ENCODE data around the gene ZBTB5.

- TF ChIP-seq, protein P1, sequence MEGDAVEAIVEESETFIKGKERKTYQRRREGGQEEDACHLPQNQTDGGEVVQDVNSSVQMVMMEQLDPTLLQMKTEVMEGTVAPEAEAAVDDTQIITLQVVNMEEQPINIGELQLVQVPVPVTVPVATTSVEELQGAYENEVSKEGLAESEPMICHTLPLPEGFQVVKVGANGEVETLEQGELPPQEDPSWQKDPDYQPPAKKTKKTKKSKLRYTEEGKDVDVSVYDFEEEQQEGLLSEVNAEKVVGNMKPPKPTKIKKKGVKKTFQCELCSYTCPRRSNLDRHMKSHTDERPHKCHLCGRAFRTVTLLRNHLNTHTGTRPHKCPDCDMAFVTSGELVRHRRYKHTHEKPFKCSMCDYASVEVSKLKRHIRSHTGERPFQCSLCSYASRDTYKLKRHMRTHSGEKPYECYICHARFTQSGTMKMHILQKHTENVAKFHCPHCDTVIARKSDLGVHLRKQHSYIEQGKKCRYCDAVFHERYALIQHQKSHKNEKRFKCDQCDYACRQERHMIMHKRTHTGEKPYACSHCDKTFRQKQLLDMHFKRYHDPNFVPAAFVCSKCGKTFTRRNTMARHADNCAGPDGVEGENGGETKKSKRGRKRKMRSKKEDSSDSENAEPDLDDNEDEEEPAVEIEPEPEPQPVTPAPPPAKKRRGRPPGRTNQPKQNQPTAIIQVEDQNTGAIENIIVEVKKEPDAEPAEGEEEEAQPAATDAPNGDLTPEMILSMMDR (conservative IDR thresholded peaks at IDR 0.05; ENCODE audit: low read depth, low read length), result no peak
- TF ChIP-seq EZH2 (IDR thresholded peaks at IDR 0.05; ENCODE audit: low read length, unreplicated experiment) (no peak), EZH2phosphoT487 (IDR thresholded peaks at IDR 0.05; ENCODE audit: borderline replicate concordance, low read length) (no peak)
Observed at GRCh38 chr9:37454238-37454637, 11.0 kb downstream of the ZBTB5 start.

All from PC-3 (cell line).